GM19023 (cell line): ENCODE data around the gene TMC3.
"Not testable (repeated sequence)": the region's sequence is repeated elsewhere in the genome, so short reads cannot be mapped to it uniquely, and the experiment has no call there.

ENCODE experiments used
- ATAC-seq: cut with Tn5 transposase; IDR thresholded peaks from one replicate; pipeline ENCODE4 v1.9.1; 2021; ENCODE audit warnings: mild to moderate bottlenecking, moderate library complexity; ENCODE audit not compliant: unreplicated experiment

TMC3 gene

DNA sequence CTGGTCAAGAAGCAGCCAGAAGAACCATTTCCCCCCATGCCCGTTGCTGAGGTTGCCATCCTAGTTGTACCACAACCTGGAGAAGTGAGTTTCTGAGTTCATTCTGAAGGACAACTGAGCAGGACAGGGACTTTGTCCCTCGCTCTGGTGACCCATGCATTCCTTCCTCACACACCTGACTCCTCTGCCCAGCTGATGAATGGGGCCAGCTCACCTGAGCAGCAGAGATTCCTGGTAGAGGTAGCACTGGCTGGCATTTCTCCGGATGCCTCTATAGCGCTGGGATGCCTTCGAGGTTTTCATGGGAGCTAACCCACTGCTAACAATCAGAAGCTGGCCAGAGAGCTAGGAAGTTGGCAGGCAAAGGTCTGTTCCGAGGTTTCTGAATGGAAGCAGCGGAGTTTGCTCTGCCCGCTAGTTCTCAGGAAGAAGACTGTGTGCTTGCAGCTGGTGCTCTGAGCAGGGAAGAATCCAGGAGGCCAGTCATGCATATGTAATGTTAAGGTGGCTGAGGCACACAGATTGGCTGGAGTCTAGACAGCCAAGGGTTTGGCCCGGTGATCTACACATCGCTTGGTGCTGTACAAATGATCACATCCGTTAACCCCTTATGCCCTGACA lies at the start of gene TMC3:
TSS of gene TMC3 (minus strand) at position 439 of the 621 bp plus-strand sequence. CDS start at position 303, 136 bp downstream.
- no peak for ATAC-seq

DNA sequence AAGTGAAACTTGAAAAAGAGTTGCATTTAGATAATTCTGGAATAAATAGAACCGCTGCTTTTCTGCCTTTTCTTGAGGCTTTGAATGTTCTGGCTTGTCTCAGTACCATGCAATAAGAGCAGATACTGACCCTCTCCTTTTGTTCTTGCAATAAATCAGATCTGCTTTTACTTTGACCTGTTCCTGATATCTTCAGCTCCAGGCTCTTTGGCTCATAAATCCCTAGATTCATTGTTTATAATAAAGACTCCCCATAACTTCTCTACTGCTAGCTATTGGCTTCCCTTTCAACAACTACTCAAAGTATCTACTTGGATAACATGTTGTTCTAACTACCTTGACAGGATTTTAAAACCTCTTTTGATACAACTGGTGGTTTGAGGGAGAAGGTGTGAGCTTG lies 47.4 kb upstream of the TMC3 start:
- ATAC-seq = no peak

DNA sequence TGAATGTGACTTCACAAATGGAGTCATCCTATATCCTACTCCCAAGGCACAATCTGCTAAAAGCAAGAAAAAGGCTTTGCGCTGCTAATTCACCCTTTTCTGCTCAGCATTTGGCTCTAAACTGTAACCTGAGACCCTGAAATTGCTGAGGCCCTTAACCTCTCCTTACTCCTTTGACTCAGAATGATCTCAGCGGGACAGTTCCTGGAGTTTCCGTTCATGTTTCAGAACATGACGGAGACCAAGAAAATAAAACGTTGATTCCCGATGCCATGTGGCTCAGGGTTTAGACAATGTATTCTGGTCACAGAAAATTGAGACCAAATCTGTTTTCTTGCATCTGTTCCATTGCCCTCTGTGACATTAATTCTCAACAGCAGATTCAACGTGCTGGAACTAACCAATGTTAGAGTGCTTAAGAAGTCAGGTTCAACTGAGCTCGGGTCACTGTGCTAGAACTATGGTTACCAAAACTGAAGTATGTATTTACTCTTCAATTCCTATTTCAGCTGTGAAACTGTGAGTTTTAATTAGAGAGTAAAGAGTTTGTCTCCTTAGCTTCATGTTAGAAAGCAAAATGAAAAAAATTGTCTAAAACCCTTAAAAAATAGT lies 45.4 kb upstream of the TMC3 start:
- no peak for ATAC-seq

DNA sequence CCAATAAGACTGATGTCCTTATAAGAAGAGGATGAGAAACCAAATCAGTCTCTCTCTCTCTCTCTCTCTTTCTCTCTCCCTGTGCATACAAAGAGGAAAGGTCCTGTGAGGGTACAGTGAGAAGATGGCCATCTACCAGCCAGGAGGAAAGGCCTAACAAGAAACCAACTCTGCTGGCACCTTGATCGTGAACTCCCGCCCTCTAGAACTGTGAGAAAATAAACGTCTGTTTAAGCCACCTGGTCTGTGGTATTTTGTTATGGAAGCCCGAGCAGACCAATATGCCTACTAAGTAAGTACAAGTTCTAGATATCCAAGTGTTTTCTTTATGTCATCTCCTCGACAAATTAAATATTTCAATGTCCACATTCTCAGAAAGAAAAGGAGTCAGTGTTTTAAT lies 44.9 kb upstream of the TMC3 start:
- ATAC-seq = no peak

DNA sequence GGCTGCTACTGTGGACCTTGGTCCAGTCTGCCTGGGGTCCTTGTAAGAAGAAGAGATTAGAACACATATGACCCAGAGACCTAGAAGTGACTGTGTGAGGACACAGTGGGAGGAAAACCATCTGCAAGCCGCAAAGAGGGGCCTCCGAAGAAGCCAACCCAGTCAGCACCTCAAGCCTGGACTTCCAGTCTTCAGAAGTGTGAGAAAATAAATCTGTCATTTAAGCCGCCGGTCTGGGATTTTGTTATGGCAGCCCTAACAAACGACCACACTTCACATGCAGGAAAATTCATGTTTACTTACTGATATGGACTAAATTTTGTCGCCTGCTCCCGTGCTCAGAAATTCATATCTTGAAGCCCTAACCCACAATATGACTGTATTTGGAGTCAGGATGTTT lies 44.4 kb upstream of the TMC3 start:
- ATAC-seq = no peak

DNA sequence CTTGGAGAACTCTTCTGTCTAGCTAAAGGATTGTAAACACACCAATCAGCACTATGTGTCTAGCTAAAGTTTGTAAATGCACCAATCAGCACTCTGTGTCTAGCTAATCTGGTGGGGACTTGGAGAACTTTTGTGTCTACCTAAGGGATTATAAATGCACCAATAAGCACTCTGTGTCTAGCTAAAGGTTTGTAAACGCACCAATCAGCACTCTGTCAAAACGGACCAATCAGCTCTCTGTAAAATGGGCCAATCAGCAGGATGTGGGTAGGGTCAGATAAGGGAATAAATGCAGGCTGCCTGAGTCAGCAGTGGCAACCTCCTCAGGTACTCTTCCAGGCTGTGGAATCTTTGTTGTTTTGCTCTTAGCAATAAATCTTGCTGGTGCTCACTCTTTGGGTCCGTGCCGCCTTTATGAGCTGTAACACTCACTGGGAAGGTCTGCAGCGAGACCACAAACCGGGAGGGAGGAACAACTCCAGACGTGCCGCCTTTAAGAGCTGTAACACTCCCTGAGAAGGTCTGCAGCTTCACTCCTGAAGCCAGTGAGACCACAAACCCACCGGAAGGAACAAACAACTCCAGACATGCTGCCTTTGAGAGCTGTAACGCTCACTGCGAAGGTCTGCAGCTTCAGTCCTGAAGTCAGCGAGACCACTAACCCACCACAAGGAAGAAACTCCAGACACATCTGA lies 40.4 kb upstream of the TMC3 start:
- ATAC-seq = not testable (repeated sequence)

DNA sequence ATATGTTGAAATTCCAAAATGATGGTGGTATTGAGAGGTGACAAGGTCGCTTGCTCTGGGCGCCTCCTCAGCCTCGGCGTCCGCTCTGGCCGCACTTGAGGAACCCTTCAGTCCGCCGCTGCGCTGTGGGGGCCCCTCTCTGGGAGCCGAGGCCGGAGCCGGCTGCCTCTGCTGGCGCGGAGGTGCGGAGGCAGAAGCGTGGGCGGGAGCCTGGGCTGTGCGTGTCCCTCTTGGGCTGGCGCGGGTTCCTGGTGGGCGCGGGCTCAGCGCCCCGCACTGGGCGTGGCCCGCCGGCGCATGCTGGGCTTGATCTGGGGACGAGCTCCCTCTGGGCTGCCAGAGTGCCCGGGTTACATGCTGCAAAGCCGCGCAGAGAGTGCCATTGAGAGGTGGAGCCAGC lies 39.8 kb upstream of the TMC3 start:
- no peak for ATAC-seq

DNA sequence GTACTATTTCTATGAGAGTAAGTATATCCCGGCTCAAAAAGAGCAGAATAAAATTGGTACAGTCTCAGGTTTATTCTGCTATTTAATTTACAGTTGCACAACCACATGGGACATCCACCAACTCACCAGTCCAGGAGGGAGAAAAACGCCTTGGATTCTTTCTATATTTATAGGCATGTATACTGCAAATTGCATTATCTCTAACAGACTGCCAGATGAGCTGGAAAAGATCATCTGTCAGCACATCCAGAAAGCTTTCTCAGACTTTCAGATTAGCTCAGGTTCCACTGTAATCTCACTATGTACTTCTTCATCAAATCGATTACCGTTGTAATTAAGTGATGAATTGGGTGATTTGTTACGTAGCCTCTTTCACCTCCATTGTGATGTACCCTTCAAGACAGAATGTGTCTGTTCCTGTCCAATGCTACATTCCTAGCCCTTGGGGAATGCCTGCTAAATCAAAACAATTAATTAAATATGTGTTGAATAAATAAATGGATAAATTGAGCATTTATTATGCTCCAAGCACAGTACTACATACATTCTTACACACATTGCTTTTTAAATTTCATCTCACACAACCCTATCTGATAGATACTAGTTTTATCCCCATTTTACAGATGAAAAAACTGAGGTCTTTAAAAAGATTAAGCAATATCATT lies 38.1 kb upstream of the TMC3 start:
- no peak for ATAC-seq

DNA sequence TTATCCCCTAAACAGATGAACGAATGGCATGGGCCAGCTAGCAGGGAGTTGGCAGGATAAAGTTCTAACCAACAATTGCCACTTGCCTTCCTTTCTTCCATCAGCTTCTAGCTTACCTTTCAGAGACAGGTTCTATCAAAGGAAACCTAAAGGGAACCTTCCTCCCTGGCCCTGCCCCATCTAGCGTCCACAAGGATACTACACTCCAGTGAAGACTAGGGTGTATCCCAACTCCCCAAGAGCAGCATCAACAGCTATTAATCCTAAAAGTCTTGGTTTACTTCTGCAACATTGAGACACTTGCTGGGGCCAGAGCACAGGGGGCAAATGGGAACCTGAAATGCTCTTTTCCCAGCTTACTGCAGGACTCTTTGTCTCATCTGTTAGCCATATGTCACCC lies 37.0 kb upstream of the TMC3 start:
- no peak for ATAC-seq

DNA sequence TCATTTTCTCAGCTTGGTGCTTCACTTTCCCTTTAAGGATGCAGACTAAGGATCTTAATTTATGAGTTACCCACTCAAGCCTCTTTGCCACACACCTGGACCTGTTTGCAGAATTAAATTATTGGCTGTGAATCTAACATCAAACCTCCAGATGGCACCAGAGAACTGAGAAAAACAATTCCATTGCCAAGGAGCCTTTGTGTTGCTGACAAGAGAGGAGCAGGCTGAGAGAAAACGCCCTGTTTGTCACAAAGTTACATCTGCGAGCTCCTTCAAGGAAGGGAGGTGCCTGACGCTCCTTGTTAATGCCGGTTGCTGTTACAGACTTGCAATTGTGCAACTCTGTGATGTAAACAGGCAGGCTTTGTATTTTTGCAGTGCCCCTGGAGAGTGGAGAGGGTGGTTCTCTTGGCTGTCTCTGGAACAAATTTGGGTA lies 36.3 kb upstream of the TMC3 start:
- ATAC-seq = no peak

DNA sequence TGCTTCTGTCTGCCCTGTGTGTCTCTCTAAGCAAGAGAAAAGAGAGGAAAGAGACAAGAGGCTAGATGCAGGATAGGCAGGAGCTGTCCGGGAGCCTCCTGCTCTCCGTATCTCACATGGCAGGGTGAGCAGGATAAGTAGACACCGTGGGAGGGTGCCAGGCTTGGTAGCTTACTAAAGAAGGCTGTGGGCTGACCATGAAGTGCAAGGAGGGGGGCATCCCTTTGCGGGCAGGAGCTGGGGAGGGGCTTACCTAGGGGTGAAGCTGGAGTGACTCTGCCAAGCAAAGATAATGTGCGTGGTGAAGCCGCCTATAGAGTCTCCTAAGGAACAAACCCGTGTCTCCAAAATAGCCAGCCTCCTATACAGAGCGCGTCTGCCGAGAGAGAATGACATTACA lies 33.7 kb upstream of the TMC3 start:
- no peak for ATAC-seq

DNA sequence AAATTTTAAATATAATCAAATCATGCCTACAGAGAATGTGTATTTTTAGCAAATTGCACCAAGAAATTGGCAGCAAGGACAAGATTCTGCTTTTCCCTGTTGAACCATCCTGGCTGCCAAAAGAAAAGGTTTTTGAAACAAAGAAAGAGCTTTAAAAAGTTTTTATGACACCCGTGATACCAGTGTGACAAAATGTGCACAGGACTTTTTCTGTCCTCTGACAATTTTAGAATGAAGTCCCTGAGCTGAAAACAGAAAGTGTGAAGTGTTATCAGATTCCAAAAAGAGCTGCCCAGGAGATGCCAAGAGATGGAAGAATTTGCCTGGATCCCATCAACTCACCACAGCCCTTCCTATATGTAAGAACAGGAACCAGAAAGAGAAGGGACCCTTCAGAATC lies 33.2 kb upstream of the TMC3 start:
- ATAC-seq = no peak

DNA sequence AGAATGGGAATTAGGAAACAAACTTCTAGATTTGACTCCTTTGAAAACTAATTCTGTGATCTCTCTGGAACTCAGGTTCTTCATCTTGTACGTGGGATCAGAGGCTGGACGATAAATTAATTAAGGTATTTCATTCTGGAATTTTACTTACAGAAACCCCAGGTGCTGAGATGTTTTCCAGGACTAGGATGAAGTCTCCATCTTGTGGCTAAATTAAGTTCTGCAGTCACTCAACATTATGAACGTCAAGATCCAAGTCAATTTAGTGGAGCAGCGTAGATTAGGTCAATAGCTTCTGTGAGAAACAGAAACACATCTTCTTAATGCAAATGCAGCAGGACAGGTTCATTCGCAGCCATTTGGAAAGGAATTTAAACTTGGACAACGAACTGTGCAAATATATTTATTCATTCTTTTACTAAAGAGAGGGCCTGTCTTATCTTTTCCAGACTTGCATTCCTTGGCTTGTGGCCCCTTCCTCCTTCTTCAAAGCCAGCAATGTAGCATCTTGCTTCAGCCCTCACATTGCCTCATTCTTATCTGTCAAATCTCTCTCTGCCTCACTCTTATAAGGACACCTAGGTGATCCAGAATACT lies 26.7 kb upstream of the TMC3 start:
- ATAC-seq = no peak

DNA sequence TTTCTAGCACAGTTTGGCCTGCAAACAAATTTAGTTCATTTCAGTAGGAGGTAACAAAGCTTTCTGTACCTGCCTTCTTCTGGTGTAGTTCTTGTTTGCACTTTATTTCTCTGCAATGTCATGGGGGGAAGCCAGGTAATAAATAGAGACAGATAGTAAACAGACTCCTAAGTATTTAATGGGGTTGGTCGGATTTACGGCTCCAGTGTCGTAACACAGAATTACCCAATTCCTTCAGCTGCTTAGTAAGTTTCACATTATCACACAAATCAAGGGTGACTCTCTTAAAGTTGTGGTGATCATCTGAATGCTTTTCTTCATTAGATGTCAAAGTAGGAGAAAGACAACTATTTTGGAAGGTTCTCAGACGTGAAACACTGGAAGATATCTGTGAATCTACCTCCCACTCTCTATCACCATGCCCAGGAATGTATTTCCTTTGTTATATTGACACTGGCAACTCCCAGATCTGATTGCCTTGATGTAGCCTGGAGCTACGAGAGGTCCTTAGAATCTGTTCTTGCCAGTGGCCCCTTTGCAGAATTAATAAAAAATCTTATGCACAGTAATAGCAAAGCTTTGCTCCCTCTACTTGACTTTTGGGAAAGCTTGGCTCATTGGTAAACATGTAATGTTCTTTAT lies 25.0 kb upstream of the TMC3 start:
- no peak for ATAC-seq

DNA sequence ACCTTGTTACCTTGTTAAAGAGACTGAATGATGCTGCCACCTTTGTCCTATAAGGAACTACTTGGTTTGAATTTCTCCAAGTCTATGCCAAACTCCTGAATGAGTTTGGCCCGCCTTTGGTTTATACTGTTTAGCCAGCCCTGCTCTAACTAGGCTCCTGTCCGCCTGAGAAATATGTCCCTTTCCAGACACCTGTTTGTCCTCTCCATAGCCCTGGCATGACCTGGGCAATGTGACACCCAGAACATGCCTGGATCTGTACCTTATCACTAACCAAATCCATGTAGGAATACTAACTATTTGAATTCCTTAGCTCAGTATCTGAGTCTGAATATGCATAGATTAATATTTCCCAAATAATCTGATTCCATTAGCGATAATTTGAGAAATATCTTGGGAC lies 24.4 kb upstream of the TMC3 start:
- ATAC-seq = no peak

DNA sequence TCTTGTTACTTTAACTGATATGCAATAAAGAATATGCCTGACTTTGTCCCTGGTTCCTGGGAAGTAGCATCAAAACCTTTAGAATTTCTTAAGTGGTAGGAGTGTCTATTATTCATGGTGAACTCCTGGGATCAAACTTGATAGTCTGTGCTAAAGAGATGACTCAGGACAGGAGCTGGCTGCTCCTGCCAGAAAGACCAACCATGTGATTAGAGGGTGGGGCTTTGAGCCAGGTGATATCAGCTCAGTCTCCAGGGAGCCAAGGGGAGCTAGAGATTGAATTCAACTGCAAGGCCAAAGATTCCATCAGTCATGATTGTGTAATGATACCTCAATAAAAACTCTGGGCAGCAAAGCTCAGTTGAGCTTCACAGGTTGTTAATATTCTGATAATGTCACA lies 20.6 kb upstream of the TMC3 start:
- no peak for ATAC-seq

DNA sequence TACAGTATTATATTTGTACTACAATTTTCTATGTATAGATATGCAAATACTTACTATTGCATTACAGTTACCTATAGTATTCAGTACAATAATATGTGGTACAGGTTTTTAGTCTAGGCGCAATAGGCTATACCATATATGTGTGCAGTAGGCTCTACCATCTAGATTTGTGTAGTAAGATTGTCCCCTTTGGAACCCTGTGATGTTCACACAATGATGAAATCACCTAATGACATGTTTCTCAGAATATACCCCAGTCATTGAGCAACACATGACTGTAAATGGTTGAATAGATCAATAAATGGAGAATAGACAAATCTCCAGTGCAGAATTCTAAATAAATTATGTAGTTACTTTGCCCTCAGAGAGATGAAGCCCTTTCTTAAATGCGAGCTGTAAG lies 17.6 kb upstream of the TMC3 start:
- ATAC-seq = no peak

DNA sequence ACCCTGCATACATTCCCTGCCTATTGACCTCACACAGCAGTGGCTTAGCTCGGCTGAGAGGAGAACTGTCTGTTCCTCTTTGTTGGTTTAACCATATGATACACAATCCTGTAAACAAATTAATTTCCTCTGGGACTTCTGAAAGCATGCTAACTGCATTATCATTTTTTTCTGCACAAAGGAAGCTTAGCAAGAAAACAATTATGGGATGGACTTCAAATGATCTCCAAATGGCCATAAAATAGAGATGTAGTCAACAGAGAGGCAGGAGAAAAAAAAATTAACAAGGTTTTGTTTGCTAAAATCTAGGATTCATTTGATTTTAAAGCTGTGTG lies 14.4 kb upstream of the TMC3 start:
- no peak for ATAC-seq

DNA sequence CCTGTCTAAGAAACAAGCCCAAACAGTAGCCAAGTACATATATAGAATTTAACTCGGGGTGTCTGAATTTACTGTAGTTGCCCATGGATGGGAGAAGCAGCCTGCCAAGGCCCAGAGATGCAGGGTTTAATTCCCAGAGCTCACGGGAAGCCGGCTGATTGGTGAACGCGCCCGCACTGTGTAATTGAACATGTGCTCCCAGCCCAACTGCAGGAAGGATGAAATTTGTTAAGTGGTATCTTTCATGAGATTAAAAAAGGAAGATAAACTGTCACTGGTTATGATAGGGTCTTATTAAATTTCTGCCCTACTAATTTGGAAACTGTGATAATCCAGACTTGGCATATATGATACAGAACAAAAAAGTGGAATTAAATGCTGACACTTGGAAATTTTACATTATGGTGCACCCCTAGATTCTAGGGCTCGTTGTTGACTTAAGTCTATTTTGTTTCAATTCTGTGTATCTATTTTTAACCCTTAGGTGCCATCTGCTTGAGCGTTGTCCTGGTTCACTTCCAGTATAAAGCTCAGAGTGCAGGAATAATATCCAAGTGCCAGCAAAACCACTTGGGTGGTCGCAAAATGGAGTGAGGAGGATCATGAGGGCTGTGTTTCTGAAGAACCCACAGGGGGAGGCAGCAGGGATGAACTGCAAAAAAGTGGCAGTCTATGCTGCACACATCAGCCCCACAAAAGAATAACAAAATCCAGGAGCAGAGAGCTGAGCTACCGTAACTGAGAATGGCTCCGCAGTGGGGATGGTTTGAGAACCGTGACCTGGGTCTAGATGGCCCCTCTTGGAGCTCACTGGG lies 13.8 kb upstream of the TMC3 start:
- ATAC-seq = no peak

DNA sequence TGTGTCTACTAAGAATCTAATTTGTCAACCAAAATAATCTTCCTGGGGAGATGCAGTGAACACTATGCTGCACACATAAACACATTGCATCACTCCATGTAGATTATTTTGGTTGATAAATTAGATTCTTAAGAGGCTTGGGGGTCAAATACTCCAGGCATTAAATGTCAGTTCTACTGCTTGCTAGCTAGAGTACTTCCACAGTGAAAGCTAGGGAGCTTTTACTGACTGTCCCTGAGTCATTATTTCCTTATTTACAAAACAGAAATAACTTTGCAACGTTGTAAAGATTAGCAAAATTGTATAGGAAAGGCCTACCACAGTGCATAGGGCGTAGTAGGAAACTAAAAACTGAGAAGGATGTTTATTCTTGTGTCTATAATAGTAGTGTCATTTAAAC lies 12.9 kb upstream of the TMC3 start:
- ATAC-seq = no peak
